HG03442 (cell line): ENCODE measurements around the gene SEMA5A.

Source experiments
- ATAC-seq: cut with Tn5 transposase; IDR thresholded peaks from one replicate; pipeline ENCODE4 v1.9.1; 2021; ENCODE audit warnings: mild to moderate bottlenecking, moderate library complexity; ENCODE audit not compliant: unreplicated experiment

SEMA5A gene

DNA sequence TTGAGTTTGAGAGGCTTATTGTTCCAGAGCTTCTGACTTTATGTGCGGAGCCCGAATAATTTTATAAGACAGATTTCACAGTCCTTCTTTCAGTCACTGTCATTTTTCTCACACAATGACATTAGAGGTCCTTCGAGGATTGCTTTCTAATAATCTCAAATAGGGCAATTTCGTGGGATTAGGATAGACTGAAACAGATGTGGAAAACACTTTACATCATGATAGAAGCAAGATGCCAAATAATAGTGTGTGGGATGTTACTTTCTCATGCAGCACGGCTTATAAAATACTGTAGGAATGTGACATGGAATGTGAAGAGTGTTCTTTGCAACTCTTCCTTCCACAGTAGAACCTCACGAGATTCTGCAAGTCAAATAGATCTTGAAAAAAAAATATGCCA, 451.3 kb downstream of the SEMA5A start:
- ATAC-seq, result no peak

DNA sequence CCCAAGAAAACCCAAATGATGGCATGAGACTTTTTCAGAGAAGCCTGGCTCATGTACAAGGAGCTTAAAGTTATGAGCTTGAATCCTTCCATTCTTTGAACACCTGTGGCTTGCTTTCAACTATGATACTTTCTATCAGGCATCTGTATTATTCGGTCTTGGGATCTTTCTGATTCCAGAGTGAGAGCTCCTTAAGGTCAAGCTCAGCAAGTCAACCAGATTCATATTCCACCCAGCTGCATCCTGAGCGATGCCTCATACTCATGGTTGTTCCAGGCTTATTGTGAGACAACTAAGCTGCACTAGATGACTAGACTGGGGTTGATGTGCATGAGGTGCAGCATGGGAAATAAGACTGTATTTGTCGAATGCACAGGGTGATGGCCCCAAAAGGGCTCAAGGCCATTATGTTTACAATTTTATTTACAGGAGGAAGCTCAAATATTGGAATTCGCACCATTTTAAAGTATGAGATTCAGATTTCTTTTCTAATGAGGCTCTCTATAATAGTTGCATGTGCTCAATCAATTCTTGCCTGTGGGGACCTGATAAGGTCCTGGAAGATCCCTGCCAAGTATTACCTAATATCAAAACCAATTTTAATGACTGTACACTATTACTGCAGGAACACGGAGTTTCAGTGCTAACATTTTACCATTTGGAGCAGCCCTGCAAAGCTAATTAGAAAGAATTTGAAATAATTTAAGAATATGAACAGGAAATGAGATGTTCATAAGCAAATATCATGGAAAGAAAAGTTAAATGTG, 453.8 kb downstream of the SEMA5A start:
- no peak for ATAC-seq

DNA sequence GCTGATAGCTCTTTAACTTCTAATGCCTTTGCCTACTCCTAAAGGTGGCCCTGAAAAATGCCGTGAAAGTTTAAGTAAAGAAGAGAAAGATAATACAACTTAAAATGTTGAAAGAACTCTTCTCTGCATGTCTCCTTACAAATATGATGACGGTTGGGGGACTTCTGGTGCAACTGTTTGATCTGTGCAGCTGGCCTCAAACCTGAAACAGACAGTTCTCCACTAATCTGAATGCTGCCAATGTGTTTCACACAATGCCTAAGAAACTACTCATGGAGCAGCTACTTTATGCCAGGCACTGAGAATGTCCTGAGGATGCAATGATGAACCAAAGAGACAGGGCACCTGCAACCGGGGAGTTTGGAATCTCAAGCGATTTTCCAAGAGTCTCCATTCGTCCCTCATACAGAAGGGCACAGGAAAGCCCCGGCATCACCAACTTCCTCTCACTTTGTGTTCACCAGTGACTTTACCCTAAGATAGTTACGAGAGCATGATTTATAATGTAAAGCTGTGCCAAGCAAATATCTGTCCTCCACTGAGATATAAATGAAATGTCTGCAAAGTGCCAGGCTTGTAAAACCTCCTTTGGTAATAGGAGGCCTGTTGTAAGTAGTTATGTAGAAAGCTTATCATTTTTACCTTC, 455.4 kb downstream of the SEMA5A start:
- ATAC-seq, result no peak

DNA sequence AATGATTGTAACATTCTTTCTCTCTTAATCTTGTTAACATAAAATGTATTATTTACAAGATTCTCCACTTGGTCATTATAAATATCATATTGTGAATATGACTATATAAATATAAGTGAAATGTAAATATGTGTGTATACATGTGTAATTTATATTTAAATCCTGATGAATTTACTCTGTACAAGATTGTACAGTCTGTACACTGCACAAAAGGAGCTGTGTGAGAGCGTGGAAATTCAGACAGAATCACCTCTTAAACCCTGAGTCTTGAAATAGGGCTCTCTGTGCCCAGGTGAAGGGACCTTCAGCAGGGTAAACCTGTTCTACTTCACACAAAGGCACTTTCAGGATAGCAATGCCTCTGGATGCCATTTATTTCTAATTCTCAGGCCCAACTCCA, 456.0 kb downstream of the SEMA5A start:
- ATAC-seq, result no peak

DNA sequence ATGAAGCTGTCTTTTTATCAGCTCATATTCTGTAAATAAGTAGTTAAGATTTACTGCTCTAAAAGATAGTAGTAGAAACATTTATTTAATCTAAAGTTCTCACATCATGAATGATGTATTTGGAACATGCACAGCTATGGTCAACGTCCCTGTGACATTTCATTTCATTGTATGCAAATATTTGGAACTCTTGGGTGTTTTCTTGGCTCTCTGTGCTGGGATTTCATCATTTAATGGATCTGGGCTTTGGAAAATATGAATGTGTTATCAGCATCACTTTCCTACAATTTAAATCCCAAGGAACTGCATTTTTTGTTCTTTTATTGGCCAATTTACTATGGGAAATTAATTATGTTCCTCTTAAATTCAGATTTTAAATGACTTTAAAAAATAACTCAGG, 462.9 kb downstream of the SEMA5A start:
- no peak for ATAC-seq

DNA sequence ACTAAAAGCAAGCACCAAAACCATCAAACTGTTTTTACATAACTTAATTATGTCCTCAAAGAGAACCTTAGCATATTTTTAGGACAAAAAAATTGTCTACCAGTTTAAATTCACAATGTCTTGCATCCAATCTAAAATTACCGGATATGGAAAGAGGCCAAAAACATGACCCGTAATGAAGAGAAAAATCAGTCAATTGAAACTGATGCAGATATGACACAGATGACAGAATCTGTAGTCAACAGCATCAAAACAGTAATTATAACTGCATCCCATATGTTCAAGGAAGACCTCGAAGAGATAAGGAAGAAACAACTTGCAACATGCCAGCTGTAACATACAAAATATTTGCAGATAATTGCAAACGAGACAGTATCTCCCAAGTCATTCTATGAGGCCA, 473.2 kb downstream of the SEMA5A start:
- ATAC-seq, result no peak

DNA sequence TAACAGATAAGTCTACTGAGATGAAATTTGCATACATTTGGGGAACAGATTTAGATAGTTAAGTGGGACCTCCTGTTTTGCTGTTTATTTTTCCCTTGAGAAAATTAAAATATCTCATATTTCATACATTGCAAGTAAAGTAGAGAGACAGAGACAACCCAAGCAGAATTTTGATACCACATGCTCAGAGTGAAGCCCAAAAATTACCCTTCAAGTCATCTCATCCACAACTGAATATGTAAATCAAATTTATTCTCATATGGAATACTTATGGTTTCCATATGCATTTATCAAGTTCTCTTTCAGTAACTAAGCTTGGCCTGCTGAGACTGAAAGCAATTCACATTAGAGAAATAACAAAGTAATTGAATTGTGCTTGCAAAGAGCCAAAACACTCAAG, 474.4 kb downstream of the SEMA5A start:
- ATAC-seq, result no peak

DNA sequence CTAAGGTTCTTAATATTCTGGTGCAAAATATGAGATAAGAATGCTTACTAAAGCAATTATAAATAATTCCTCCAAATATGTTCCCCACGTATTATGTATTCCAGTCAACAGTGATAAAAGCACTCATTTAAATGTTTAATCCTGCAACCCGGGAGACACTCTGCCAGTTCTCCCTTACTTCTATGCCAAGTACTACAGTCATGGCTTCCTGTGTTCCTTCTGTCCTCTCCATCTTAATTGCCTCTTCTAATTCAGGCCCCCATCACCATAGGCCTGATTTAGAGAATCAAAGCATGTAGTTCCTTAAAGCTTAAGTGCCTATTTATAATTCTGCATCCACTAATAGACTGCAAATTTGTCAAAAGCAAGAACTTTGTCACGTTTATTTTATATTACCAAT, 474.8 kb downstream of the SEMA5A start:
- no peak for ATAC-seq

DNA sequence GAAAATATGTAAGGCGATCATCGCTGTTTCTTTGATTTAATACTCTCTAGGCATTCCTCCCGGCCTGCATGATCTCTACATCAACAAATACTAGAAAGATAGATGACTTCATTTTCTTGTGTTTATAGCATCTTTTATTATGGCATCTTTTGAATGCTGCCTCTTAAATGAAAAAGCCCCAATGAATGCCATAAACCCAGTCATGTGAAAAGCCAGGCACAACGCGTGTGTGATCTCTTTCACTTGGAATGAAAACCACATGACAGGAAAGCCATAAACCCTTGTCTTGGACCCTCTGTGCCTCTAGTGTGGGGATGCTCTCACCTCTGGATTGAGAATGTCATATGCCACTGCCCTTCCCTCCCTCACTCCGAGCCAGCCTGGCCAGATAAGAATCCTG, 476.2 kb downstream of the SEMA5A start:
- no peak for ATAC-seq

DNA sequence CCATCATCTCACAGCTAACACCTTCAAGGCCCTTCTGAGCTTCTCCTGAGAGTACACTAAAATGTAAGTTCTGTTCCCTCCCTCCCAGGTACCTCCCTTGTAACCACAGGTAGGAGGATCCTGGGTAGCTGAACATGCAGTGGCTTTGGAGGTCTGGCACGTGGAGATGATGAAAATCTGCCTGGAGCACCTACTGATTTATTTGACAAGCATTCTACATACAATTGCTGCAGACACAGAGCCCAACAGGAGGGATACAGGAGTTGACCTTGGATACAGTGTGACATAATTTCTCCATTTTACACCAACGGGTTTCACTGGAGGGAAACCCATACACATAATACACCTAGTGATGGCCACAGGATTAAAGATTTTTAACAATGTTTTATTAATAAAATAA, 478.7 kb downstream of the SEMA5A start:
- no peak for ATAC-seq

DNA sequence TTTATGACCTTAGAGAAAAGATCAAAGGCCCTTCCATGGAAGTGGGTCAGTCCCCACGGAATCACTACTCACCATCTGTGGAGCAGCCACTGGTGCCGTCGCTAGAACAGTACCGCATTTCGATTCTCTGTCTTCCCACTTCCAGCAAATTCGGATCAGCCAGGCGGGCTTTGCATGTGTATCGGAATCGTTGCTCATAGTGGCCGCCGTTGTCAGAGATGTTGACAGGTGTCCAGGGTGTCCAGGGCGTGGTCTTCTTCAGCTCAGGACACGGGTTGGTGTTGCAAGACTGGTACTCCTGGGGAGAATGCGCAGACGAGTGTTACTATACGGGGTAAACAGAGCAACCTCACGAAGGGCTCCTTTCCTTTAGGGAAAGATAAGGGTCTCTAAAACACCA, 479.5 kb downstream of the SEMA5A start:
- ATAC-seq, result no peak

DNA sequence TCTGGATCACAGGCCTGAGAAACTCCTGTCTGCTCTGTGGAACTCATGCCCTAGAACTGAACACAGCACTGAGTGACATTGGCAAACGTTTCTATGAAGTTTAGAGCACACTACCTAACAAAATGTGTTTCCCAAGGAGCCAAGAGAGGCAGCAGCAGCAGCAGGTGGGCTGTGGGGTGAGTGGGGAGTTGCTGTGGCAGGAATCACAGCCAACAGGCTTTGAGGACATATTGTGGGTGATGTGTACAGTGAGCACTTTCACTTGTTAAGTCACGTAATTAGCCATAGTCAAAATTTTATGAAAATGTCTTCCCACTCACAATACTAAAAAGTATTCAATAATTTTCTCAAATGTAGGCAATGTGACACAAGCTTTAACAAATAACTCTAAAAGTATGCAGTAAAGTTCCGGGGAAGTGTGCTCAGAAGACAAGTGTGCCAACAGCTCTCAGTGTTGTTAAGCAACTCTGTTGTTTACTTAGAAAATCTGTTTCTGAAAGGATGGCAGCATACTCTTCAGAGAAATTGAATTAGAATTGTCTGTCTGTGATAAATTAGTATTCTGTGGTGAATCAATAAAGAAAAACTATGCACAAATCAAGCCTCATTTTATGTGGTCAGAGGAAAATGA, 482.1 kb downstream of the SEMA5A start:
- ATAC-seq, result no peak

DNA sequence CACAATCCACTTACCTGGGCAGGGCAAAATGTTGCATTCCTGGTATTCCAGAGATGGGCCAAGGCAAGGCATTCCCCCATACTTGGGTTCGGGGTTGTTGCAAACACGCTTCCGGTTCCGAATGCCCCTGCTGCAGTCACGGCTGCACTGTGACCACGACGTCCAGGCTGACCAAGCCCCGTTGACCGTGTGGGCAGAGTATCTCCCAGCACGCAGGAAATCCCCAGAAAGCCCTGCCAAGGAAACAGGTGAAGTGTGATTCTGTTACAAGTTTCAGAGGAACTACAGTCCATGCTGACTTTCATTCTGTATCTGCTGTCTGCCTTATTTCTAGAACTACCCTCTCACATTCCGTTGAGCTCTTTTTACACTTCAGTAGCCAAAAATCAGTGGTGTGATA, 483.0 kb downstream of the SEMA5A start:
- peak; percentile 57 for ATAC-seq

DNA sequence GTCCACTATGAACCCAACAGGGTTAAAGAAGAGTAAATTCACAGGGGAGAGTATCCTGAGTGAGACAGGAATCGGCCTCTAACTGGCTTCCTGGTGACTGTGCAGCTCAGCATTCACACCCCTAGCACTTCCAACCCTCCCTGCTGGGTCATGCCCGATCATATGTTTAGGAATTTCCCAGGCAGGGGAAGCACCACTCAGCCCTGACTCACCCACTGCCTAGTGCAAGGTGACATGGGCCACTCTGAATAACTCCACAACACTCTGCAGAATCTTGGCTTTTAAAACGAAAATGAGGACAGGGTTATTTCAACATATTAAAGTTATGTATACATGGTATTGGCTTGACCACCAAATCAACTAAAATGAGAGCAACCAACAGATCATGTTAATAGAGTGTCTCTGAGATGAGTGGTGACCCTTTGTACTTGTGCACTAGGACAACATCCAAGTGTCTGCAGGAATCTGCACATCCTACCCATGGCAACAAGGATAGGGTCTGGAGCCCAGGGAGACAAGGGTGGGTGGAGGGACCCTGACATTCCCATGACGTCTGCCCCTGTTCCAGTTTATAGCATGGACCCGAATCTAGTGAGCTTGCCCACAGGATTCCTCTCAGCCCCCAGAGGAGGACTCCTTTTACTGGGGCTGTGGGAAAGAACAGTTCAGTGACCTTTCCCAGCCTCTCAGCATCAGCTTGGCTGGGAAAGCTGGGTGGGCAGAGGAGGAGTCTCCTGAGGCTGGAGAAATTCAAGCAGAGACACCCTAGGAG, 485.8 kb downstream of the SEMA5A start:
- ATAC-seq, result no peak

DNA sequence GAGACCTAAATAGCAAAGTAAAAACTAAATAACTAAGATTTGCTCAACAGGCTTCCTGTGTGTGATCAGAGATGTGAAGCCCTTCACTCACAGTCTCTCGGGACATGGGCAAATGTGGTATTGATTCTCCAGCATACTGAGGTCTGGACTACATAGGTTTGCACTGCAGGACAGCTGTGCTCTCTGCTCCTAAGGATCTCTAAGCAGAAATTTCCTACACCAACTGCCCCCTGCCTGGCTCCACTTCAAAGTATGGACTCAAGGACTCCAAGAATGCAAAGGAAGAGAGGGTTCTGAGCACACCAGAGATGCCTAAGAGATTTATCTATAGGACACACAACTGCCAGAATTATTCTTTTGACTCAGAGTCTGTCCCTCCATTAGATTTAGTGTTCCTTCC, 487.2 kb downstream of the SEMA5A start:
- no peak for ATAC-seq

DNA sequence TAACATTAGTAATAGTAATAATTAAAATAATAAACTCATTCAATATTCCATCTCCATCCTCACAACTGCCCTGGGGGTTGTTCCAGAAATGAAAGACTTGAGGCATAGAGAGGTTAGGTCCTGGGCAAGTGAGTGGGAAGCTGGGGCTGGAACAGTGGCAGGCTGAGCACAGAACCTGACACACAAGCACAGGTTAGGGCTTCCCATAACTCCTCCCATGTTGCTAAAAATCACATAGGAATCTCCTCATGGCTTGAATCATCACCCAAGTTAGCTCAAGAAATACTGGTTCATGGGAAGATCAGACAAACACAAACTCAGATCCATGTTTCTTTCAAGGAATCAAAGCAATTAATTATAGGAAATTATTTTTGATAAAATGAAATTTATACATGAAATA, 487.7 kb downstream of the SEMA5A start:
- ATAC-seq, result no peak

DNA sequence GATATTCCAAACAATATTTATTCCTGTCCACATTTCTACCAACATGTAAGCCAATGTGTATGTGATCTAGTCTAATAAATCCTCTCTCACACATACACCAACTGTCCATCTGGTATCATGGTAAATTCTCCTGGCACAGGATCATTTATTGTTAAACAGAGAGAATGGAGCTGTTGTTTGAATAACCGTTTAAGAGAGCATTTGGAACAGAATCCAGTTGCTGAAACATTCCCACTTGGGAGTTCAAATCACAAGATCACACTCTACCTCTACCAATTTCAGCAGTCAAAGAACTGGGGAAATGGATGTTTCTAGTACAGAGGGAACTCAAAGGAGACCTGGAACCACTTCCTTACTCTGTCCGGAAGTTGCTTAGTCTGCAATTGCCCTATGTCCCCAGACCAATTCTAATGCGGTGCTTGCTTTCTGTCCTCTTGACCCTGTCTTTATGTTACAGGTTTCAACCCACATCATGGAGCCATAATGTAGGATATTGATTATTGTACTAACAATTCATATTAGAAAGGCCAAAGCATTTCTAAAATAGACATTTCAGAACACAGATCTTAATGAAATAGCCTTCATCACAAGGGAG, 488.4 kb downstream of the SEMA5A start:
- no peak for ATAC-seq

DNA sequence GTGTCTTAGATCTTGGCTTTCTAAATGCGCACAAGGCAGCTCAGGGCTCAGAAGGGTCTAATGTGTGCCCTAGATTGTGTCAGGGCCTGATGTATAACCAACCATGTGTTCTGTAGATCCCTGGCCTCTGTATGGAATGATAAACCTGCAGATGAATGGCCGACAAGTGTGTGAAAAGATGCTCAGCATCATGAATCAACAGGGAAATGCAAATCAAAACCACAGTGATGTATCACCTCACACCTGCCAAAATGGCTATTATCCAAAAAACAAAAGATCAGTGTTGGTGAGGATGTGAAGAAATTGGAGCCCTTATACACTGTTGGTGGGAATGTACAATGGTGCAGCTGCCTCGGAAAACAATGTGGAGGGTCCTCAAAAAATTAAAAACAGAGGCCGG, 489.8 kb downstream of the SEMA5A start:
- ATAC-seq, result no peak

DNA sequence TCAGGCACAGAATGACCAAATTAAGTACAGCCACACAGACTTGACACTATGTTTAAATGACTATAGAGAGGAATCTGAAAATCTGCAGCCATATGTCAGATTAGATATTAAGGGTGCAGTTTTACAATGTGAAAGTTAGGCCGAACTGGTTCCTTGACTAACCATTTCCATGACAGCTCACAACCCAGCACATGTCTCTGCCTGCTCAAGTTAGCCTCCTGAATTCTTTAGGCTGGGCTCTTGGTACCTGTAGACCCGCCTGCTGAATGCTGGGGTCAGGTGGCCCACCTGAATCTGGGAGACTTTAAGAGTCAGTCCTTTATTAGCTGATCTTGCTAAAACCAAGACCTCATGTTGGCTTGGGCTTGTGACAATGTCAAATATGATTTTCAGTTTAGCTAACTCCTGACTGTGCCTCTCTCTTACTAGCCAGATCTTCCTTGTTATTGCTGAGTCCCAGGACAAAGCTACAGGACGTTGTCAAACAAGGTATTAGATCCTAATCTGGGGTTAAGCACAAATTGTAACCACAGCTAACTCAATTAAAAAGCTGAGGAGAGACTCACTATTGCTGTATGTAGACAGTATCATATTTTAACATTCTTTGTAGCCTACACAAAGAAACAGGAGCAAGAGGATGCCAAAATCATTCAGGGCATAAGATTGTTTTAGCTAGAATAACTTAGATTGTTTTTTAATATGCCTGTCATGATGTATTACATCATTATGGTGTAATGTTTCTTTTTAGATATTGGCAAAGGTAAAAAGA, 490.9 kb downstream of the SEMA5A start:
- no peak for ATAC-seq

DNA sequence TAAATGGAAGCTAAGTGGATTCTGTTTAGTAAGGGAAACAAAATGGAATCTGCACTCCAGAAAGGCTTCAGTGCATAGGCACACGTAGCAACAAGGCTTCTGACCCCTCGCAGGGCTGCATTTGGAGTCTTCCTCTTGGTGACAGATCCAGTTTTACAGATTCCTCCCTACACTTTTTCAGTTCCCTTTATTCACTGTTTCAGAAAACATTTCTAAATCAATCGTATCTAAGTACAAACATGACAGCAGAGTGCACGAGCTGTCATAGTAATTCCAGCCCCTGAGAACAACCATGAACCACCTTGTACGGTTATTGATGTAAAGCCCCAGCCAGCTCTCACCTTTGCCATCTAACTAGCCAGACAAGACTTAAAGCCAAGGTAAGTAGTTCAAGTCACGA, 491.6 kb downstream of the SEMA5A start:
- no peak for ATAC-seq
